WERI-Rb-1 (cell line): ENCODE data around the gene MRPL3.
"Not testable (repeated sequence)": the region's sequence is repeated elsewhere in the genome, so short reads cannot be mapped to it uniquely, and the experiment has no call there.

Experiments used
- DNase-seq: peaks from one replicate; pipeline ENCODE4 v3.0.0-alpha.2; 2020
- H3K27ac ChIP-seq: fragments of 250-450 bp; sonication (Bioruptor Pico); 2 replicates; pipeline ENCODE4 v1.5.1; 2020; ENCODE audit warnings: mild to moderate bottlenecking, moderate library complexity
- H3K27me3 ChIP-seq: fragments of 250-450 bp; sonication (Bioruptor Pico); 2 replicates; pipeline ENCODE4 v1.5.1; 2021; ENCODE audit warnings: mild to moderate bottlenecking, low read depth, moderate library complexity; ENCODE audit not compliant: insufficient read depth, severe bottlenecking
- H3K36me3 ChIP-seq: fragments of 250-450 bp; sonication (Bioruptor Pico); 2 replicates; pipeline ENCODE4 v1.5.1; 2020; ENCODE audit warnings: mild to moderate bottlenecking, moderate library complexity
- H3K4me3 ChIP-seq: 2 replicates; pipeline ENCODE4 v1.5.1; 2011; ENCODE audit warnings: low read depth, mild to moderate bottlenecking, control low read depth, low read length
- H3K9me3 ChIP-seq: fragments of 250-450 bp; sonication (Bioruptor Pico); 2 replicates; pipeline ENCODE4 v1.5.1; 2021; ENCODE audit warnings: mild to moderate bottlenecking, moderate library complexity; ENCODE audit not compliant: severe bottlenecking
- CTCF ChIP-seq: IDR thresholded peaks from 2 replicates; pipeline ENCODE4 v1.5.1; 2011; ENCODE audit warnings: low read depth, mild to moderate bottlenecking, control low read depth, inconsistent platforms, low read length

The MRPL3 gene

DNA sequence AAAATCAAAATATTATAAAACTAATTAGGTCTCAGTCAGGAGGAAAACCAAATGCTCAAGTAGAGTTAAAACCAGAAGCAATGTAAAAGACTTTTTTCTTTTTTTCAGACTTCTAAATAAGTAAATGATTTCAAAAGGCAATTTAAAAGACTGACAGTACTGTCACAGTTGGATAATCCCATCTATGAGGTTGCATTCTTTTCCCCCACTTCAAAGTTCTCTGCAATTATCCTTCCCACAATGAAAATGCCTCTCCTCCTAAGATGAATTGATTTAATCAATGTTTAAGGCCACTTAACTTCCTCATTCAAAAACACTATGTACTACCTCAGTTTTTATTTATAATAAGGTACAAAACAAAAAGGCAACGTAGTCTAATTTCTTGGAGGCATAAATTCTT lies 8.1 kb downstream of the MRPL3 start:
- Histone ChIP-seq H3K36me3 (peaks cover 59% of the 10 kb centered on the region), H3K27me3 (no peaks in the 10 kb centered on the region), H3K9me3 (no peaks in the 10 kb centered on the region), H3K27ac (no peak overlapping the region), H3K4me3 (no peak overlapping the region)
- DNase-seq = no peak
- no peak for TF ChIP-seq CTCF

DNA sequence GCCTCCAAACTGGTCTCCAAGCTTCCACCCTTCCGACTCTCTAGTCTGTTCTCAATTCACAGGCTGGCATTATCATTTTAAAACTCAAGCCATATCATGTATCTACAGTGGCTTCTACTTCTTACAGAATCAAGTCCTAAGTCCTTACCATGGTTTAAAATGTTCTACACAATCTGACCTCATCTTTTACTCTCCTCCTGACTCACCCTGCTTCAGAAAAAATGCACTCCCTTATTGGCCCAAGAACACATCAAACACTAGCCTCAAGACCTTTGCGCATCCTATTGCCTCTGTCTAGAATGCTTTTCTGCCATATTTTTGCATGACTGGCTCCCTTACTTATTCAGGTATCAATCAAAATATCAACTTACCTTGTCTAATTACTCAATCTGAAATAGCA lies 11.0 kb downstream of the MRPL3 start:
- no peaks in the 10 kb centered on the region for H3K27me3 ChIP-seq
- H3K27ac ChIP-seq = no peak overlapping the region
- H3K36me3 ChIP-seq = peaks cover 50% of the 10 kb centered on the region
- H3K9me3 ChIP-seq = no peaks in the 10 kb centered on the region
- TF ChIP-seq CTCF = no peak
- no peak for DNase-seq
- H3K4me3 ChIP-seq = no peak overlapping the region

DNA sequence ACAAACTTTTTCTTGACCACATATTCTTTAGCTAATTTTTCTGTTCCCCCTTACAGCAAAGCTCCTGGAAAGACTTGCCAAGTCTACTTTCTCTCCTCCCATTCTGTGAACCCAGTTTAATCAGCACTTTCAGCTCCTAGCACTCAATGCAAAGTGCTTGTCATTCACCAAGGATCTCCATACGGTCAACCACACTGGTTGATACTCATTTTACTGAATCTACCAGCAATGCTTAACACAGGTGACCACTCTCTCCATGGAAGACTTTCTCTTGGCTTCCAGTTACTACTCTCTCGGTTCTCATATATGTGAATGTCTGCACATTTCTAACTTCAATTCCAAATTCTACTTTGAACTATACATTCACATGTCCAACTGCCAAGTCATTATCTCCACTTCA lies 11.7 kb downstream of the MRPL3 start:
- H3K27me3 ChIP-seq = no peaks in the 10 kb centered on the region
- H3K36me3 ChIP-seq = peaks cover 43% of the 10 kb centered on the region
- no peak for TF ChIP-seq CTCF
- no peaks in the 10 kb centered on the region for H3K9me3 ChIP-seq
- no peak for DNase-seq
- no peak overlapping the region for H3K4me3 ChIP-seq
- H3K27ac ChIP-seq = no peak overlapping the region

- H3K36me3 ChIP-seq = peaks cover 21% of the 10 kb centered on the region
- H3K27ac ChIP-seq, H3K27me3 ChIP-seq, H3K9me3 ChIP-seq, DNase-seq, H3K4me3 ChIP-seq: not testable (repeated sequence)
Measured at GRCh38 chr3:131486545-131486944, 16.2 kb downstream of the MRPL3 start.

- H3K36me3 ChIP-seq = peaks cover 21% of the 10 kb centered on the region
- TF ChIP-seq CTCF = no peak
- H3K9me3 ChIP-seq = no peaks in the 10 kb centered on the region
- no peak for DNase-seq
- no peaks in the 10 kb centered on the region for H3K27me3 ChIP-seq
- no peak overlapping the region for H3K27ac ChIP-seq
- no peak overlapping the region for H3K4me3 ChIP-seq
Measured at GRCh38 chr3:131485119-131485518, 17.7 kb downstream of the MRPL3 start.

DNA sequence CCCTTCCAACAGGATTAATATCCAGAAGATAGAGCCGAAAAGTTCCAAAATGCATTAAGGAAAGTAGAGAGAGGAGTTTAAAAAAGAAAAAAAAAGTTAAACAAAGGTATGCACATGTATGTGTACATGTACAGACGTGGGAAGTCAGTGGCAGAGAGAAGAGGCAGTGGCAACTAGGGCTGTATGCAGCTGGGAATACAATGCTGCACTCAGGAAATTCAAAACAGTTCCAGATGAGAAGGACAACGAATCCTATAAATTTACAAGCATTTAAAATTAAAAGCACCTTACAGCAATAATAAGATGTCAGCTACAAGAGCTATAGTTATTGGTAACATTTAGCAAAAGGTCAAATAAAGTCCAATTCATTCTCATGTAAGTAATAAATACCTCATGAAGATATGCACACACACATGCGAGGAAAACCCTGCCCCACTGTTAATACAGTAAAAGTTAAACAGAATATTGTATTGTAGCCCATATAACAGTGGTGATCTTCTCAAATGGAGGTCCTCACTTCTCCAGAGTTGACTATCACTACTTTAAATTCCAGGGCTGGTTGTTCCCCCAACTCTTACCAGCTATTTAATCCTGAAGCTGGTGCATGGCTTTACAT lies 18.2 kb downstream of the MRPL3 start:
- Histone ChIP-seq H3K27me3 (no peaks in the 10 kb centered on the region), H3K4me3 (no peak overlapping the region), H3K9me3 (no peaks in the 10 kb centered on the region), H3K36me3 (peaks cover 21% of the 10 kb centered on the region), H3K27ac (no peak overlapping the region)
- DNase-seq = no peak
- TF ChIP-seq CTCF = no peak
